Activated CD8-positive, alpha-beta T cell treated with anti-CD3 and anti-CD28 coated beads for 36 hours (primary cell): ENCODE data around the gene GH1. TPM values are rescaled to one million over a fixed set of nuclear protein-coding genes. Genes with fewer than 3 reads are reported as not detected.
A peak's percentile ranks its signal among the peaks of the same experiment; 100 is the strongest.
"Not testable (repeated sequence)": the region's sequence is repeated elsewhere in the genome, so short reads cannot be mapped to it uniquely, and the experiment has no call there.

Experiments used
- ATAC-seq: fragments of 200-7000 bp; cut with Tn5 transposase; one replicate; pipeline ENCODE4 v1.10.0; 2021; ENCODE audit warnings: mild to moderate bottlenecking, moderate library complexity
- CTCF ChIA-PET: fragments of 350-600 bp; sonication (Branson Sonifier 250); formaldehyde crosslinking; loops from one replicate; lab custom pipeline; 2021; ENCODE audit warnings: antibody characterized with exemption; lab: Charles Lee
- POLR2A ChIA-PET: fragments of 350-600 bp; sonication (Branson Sonifier 250); formaldehyde crosslinking; loops from one replicate; lab custom pipeline; 2021; ENCODE audit warnings: antibody characterized with exemption; lab: Charles Lee
- DNase-seq: peaks from one replicate; pipeline ENCODE4 v3.0.0-alpha.2; 2020
- H3K27ac Mint-ChIP-seq: one replicate; pipeline ENCODE4 v1.8.0; 2021; ENCODE audit warnings: mild to moderate bottlenecking, mixed read lengths
- H3K27me3 Mint-ChIP-seq: one replicate; pipeline ENCODE4 v1.8.0; 2021; ENCODE audit warnings: mixed read lengths
- H3K36me3 Mint-ChIP-seq: one replicate; pipeline ENCODE4 v1.8.0; 2021; ENCODE audit warnings: low read depth, mixed read lengths
- H3K4me1 Mint-ChIP-seq: one replicate; pipeline ENCODE4 v1.8.0; 2021; ENCODE audit warnings: low read depth, mixed read lengths
- H3K4me3 Mint-ChIP-seq: one replicate; pipeline ENCODE4 v1.8.0; 2021; ENCODE audit warnings: mild to moderate bottlenecking, moderate library complexity, mixed read lengths
- H3K9me3 Mint-ChIP-seq: one replicate; pipeline ENCODE4 v1.8.0; 2021; ENCODE audit warnings: mixed read lengths
- intact Hi-C: fragments of 100-400 bp; cut with micrococcal nuclease; formaldehyde crosslinking; loops from one replicate; pipeline ENCODE4 v1.10.0; 2022
- total RNA-seq, 2 experiments: library from RNA; stranded (reverse); gene quantifications; one replicate each; pipeline ENCODE4 v1.2.3, GENCODE V29; 2021
- TF ChIP-seq, protein P1 (sequence below): fragments of 200-600 bp; IDR thresholded peaks from one replicate; pipeline ENCODE4 v1.8.0; 2022; ENCODE audit warnings: antibody characterized with exemption, mild to moderate bottlenecking

The GH1 gene
- total RNA-seq, 2 experiments from 2014 or later = not detected

DNA sequence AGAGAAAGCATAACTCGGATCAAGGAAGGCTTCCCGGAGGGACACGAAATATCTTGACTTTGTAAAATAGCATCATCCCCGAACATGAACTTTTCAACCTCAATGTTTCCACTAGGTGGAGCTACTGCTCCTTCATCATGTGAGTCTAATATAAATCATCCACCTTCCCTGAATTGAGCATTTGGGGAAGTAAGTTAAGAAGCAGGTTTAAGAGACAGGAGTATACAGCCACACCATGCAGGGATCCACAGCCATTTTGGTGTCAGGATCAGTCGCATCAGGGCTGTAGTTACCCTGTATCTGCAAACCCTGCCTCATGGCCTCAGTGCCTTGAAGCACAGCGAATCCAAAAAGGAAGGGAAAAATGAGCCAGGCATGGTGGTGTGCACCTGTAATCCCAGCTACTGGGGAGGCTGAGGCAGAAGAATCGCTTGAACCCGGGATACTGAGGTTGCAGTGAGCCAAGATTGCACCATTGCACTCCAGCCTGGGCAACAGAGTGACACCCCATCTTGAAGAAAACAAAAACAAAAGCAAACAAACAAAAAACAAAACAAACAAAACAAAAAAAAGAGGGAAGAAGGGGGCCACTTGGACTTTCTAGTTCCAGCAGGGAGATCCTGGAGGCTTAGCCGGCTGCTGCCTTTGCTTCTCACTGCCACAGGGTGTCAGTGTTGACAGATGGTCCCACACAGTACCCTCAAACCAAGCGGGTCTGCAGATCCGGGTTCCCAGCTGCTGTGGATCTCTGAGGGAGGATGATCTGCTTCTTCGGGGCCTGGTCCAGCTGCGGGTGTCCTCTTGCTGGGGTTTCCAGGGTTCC lies 29.4 kb downstream of the GH1 start:
- DNase-seq (peak; percentile 24), ATAC-seq (peak; percentile 74)
- intact Hi-C loops, H3K27me3 Mint-ChIP-seq, H3K36me3 Mint-ChIP-seq, H3K4me1 Mint-ChIP-seq, H3K4me3 Mint-ChIP-seq, H3K27ac Mint-ChIP-seq, H3K9me3 Mint-ChIP-seq: not testable (repeated sequence)
- POLR2A ChIA-PET = interaction anchor here (1.0 kb wide), 1 partner anchor 13 kb away, joined by 3 read pairs; no protein-coding TSS in a partner anchor
- CTCF ChIA-PET = interaction anchor here (0.7 to 7.6 kb wide), 18 partner anchors 8 to 229 kb away, joined by 3 to 82 read pairs (median 4); partner anchors contain the start of genes CSHL1 and GH1
- TF ChIP-seq, protein P1, sequence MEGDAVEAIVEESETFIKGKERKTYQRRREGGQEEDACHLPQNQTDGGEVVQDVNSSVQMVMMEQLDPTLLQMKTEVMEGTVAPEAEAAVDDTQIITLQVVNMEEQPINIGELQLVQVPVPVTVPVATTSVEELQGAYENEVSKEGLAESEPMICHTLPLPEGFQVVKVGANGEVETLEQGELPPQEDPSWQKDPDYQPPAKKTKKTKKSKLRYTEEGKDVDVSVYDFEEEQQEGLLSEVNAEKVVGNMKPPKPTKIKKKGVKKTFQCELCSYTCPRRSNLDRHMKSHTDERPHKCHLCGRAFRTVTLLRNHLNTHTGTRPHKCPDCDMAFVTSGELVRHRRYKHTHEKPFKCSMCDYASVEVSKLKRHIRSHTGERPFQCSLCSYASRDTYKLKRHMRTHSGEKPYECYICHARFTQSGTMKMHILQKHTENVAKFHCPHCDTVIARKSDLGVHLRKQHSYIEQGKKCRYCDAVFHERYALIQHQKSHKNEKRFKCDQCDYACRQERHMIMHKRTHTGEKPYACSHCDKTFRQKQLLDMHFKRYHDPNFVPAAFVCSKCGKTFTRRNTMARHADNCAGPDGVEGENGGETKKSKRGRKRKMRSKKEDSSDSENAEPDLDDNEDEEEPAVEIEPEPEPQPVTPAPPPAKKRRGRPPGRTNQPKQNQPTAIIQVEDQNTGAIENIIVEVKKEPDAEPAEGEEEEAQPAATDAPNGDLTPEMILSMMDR = peak; percentile 59

- H3K27ac Mint-ChIP-seq, CTCF ChIA-PET, intact Hi-C loops, DNase-seq, H3K4me3 Mint-ChIP-seq, H3K36me3 Mint-ChIP-seq, H3K9me3 Mint-ChIP-seq, ATAC-seq, H3K4me1 Mint-ChIP-seq, H3K27me3 Mint-ChIP-seq, POLR2A ChIA-PET: not testable (repeated sequence)
Measured at GRCh38 chr17:63885119-63885518, 33.5 kb downstream of the GH1 start.

DNA sequence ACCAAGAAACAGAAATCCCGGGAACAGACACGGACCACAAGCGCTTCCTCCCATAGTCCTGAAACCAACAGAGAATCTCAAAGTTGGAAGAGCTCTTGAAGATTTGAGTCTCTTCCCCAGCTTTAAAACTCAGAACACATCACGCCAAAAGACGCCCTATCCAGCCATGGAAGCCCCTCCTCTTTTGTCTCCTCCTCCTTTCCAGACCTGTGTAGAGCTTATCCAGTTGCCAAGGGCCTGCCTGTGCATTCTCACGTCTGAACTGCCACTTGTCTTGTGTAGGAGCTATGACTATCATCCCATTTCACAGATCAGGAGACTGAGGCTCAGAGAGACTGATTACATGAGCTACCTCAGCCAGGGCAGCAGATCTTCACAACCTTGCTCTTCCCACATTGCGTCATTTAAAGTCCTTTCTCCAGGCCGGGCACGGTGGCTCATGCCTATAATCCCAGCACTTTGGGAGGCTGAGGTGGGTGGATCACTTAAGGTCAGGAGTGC lies 36.0 kb downstream of the GH1 start:
- H3K4me1 Mint-ChIP-seq, H3K27me3 Mint-ChIP-seq, H3K4me3 Mint-ChIP-seq, H3K9me3 Mint-ChIP-seq, H3K27ac Mint-ChIP-seq, ATAC-seq, intact Hi-C loops, H3K36me3 Mint-ChIP-seq, DNase-seq, POLR2A ChIA-PET: not testable (repeated sequence)
- CTCF ChIA-PET = interaction anchor here (0.7 to 1.7 kb wide), 5 partner anchors 13 to 64 kb away, joined by 3 to 11 read pairs (median 3); no protein-coding TSS in a partner anchor

DNA sequence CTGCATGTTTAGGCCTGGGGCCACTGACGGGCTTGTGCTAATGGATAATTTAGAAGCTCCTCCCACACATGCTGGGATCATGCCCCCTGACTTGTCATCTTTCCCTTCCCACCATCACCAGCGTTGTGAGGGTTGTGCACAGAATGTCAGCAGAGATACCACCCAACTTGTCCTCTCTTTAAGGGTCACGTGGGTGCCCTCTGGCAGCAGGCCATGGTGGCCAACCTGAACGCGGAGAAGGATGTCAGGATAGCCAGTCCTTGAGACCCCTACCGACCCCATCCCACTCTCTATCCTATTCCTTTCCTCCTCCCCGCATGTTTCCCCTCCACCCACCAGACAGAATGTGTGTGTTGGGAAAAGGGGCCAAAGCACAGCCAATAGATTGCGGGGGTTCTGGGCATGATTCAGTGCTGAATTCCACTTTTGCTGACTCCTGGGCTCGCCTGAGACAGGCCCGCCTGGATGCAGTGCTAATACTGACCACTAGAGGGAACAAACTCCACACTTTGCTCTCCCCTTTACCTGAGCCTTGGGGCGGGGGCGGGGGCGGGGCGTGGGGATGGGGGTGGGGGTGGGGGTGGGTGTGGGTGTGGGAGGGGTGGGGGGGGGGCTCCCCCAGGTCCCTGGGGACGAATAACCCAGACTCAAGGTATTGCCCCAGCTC lies 36.6 kb downstream of the GH1 start, which contains the start of gene GH2:
GH2 (minus strand) TSS at position 10 of the 667 bp plus-strand sequence. CDS start 143 bp downstream, outside the sequence.
- no peaks in the 10 kb centered on the region for H3K4me1 Mint-ChIP-seq
- no peaks in the 10 kb centered on the region for H3K36me3 Mint-ChIP-seq
- ChIA-PET POLR2A (no interaction called here), CTCF (interaction anchor here (0.6 to 1.7 kb wide), 6 partner anchors 13 to 68 kb away, joined by 3 to 11 read pairs (median 4); partner anchors contain the start of gene CSHL1)
- no peaks in the 10 kb centered on the region for H3K27me3 Mint-ChIP-seq
- no peak within 1 kb of the TSS for H3K27ac Mint-ChIP-seq
- H3K9me3 Mint-ChIP-seq = no peaks in the 10 kb centered on the region
- no peak within 1 kb of the TSS for H3K4me3 Mint-ChIP-seq
- TF ChIP-seq, protein P1 = peak; percentile 56
- DNase-seq (peak; percentile 77), ATAC-seq (peak; percentile 99)
- intact Hi-C loops = no loop called here

DNA sequence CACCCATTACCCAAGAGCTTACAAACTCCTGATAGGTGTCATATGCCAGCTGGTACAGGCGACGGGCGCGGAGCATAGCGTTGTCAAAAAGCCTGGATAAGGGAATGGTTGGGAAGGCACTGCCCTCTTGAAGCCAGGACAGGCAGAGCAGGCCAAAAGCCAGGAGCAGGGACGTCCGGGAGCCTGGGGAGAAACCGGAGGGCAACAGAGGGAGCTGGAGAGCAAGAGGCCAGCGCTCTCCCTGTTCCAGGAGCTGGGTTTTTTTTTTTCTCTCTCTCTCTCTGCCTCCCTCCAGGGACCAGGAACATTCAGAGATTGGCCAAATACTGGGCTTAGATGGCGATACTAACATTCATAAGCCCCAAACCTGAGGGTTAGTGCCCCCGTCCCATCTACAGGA lies 37.3 kb downstream of the GH1 start:
- POLR2A ChIA-PET, H3K9me3 Mint-ChIP-seq, H3K4me3 Mint-ChIP-seq, H3K27ac Mint-ChIP-seq, ATAC-seq, DNase-seq, H3K27me3 Mint-ChIP-seq, intact Hi-C loops, H3K4me1 Mint-ChIP-seq, H3K36me3 Mint-ChIP-seq: not testable (repeated sequence)
- CTCF ChIA-PET = interaction anchor here (0.6 to 1.7 kb wide), 8 partner anchors 9 to 69 kb away, joined by 3 to 11 read pairs (median 4); partner anchors contain the start of gene CSHL1

- no peaks in the 10 kb centered on the region for H3K36me3 Mint-ChIP-seq
- no peak overlapping the region for H3K27ac Mint-ChIP-seq
- CTCF ChIA-PET = interaction anchor here (1.0 to 1.3 kb wide), 3 partner anchors 9 to 23 kb away, joined by 3 to 5 read pairs (median 4); no protein-coding TSS in a partner anchor
- intact Hi-C loops = no loop called here
- no peaks in the 10 kb centered on the region for H3K4me1 Mint-ChIP-seq
- no peak for ATAC-seq
- POLR2A ChIA-PET = no interaction called here
- no peaks in the 10 kb centered on the region for H3K9me3 Mint-ChIP-seq
- TF ChIP-seq, protein P1 = no peak
- H3K4me3 Mint-ChIP-seq = no peak overlapping the region
- no peak for DNase-seq
- H3K27me3 Mint-ChIP-seq = no peaks in the 10 kb centered on the region
Measured at GRCh38 chr17:63880706-63881105, 37.9 kb downstream of the GH1 start.

- DNase-seq, ATAC-seq, H3K4me1 Mint-ChIP-seq, H3K4me3 Mint-ChIP-seq, POLR2A ChIA-PET, H3K27me3 Mint-ChIP-seq, H3K36me3 Mint-ChIP-seq, H3K9me3 Mint-ChIP-seq, intact Hi-C loops, H3K27ac Mint-ChIP-seq: not testable (repeated sequence)
- CTCF ChIA-PET = interaction anchor here (1.0 to 1.4 kb wide), 3 partner anchors 13 to 41 kb away, joined by 4 to 6 read pairs (median 5); no protein-coding TSS in a partner anchor
Measured at GRCh38 chr17:63878413-63878812, 40.2 kb downstream of the GH1 start.

DNA sequence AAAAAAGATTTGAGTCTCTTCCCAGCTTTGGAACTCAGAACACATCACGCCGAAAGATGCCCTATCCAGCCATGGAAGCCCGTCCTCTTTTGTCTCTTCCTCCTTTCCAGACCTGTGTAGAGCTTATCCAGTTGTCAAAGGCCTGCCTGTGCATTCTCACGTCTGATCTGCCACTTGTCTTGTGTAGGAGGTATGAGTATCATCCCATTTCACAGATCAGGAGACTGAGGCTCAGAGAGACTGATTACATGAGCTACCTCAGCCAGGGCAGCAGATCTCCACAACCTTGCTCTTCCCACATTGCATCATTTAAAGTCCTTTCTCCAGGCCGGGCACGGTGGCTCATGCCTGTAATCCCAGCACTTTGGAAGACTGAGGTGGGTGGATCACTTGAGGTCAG lies 43.9 kb downstream of the GH1 start:
- H3K27ac Mint-ChIP-seq, H3K4me1 Mint-ChIP-seq, H3K4me3 Mint-ChIP-seq, DNase-seq, intact Hi-C loops, H3K36me3 Mint-ChIP-seq, H3K9me3 Mint-ChIP-seq, ATAC-seq, POLR2A ChIA-PET, H3K27me3 Mint-ChIP-seq: not testable (repeated sequence)
- CTCF ChIA-PET = interaction anchor here (0.7 to 1.4 kb wide), 3 partner anchors 13 to 16 kb away, joined by 3 read pairs; no protein-coding TSS in a partner anchor
